B cell (primary cell): ENCODE results near the gene TMEM158. TPM values are rescaled to one million over a fixed set of nuclear protein-coding genes. Genes with fewer than 3 reads are reported as not detected.

Source experiments
- ATAC-seq: fragments of 200-7000 bp; cut with Tn5 transposase; one replicate; pipeline ENCODE4 v1.10.0; 2021; ENCODE audit warnings: low read depth, mild to moderate bottlenecking, moderate number of reproducible peaks, moderate library complexity
- CTCF ChIA-PET: fragments of 350-600 bp; sonication (Branson Sonifier 250); formaldehyde crosslinking; loops from one replicate; lab custom pipeline; 2021; ENCODE audit warnings: antibody characterized with exemption, inconsistent platforms; lab: Charles Lee
- POLR2A ChIA-PET: fragments of 350-600 bp; sonication (Branson Sonifier 250); formaldehyde crosslinking; loops from one replicate; lab custom pipeline; 2021; ENCODE audit warnings: antibody characterized with exemption; lab: Charles Lee
- DNase-seq: peaks from one replicate; pipeline ENCODE4 v3.0.0; 2013
- H2AFZ ChIP-seq: 2 replicates; pipeline ENCODE4 v1.6.1; 2012; ENCODE audit warnings: mild to moderate bottlenecking, low read depth, low read length; ENCODE audit not compliant: insufficient read depth, poor library complexity, severe bottlenecking
- H3K27ac ChIP-seq, 2 donors: 1 replicate in 1 of 2; 2 replicates in 1 of 2; pipeline ENCODE4 v1.5.1; 2012 to 2013; ENCODE audit warnings: low read length in 2 of 2, mild to moderate bottlenecking in 2 of 2, moderate library complexity in 1 of 2
- H3K27me3 ChIP-seq, 4 experiments: fragments of 200-600 bp in 1 of 4; sonication (generic) in 1 of 4; replicated peaks in 1 of 4; 1 replicate in 2 of 4; 2 replicates in 2 of 4; pipeline versions ENCODE4 v1.6.1 to v1.7.0; 2013 to 2016; ENCODE audit warnings: low read length in 3 of 4, mild to moderate bottlenecking in 2 of 4, mixed read lengths in 1 of 4, moderate library complexity in 1 of 4; ENCODE audit not compliant: insufficient read depth in 4 of 4, control insufficient read depth in 3 of 4; ENCODE audit errors: control extremely low read depth in 1 of 4
- H3K36me3 ChIP-seq, 2 experiments: replicated peaks in 1 of 2; 1 replicate in 1 of 2; 2 replicates in 1 of 2; pipeline versions ENCODE4 v1.6.1 to v1.7.1; 2013; ENCODE audit warnings: low read length in 1 of 2; ENCODE audit not compliant: insufficient read depth in 2 of 2, control insufficient read depth in 1 of 2; ENCODE audit errors: control extremely low read depth in 1 of 2, extremely low read depth in 1 of 2
- H3K4me1 ChIP-seq, 2 donors: fragments of 200-600 bp in 1 of 2; sonication (generic) in 1 of 2; 1 replicate in 1 of 2; 2 replicates in 1 of 2; pipeline versions ENCODE4 v1.5.1 to v1.6.1; 2013 to 2017; ENCODE audit warnings: low read length in 2 of 2; ENCODE audit not compliant: control insufficient read depth in 2 of 2, insufficient read depth in 2 of 2
- H3K4me2 ChIP-seq: replicated peaks from 2 replicates; pipeline ENCODE3; 2012; ENCODE audit warnings: mild to moderate bottlenecking, low read depth, low read length; ENCODE audit not compliant: poor library complexity, severe bottlenecking
- H3K4me3 ChIP-seq, 5 experiments: fragments of 200-600 bp in 1 of 5; sonication (generic) in 1 of 5; 1 replicate in 3 of 5; 2 replicates in 2 of 5; pipeline versions ENCODE4 v1.5.1 to v1.7.0; 2011 to 2016; ENCODE audit warnings: low read length in 4 of 5, mild to moderate bottlenecking in 4 of 5, low read depth in 2 of 5, control low read depth in 1 of 5, moderate library complexity in 1 of 5; ENCODE audit not compliant: insufficient read depth in 1 of 5; ENCODE audit errors: control extremely low read depth in 1 of 5, extremely low read depth in 1 of 5
- H3K79me2 ChIP-seq: fragments of 200-600 bp; sonication (generic); one replicate; pipeline ENCODE4 v1.6.0; 2016; ENCODE audit warnings: low read length; ENCODE audit not compliant: control insufficient read depth, insufficient read depth
- H3K9ac ChIP-seq: fragments of 200-600 bp; sonication (generic); 2 replicates; pipeline ENCODE4 v1.6.1; 2017; ENCODE audit warnings: mild to moderate bottlenecking, low read length, moderate library complexity
- H3K9me3 ChIP-seq, 3 donors: one replicate each; pipeline versions ENCODE4 v1.6.1 to v1.7.1; 2013; ENCODE audit warnings: low read length in 2 of 3; ENCODE audit not compliant: control insufficient read depth in 2 of 3, insufficient read depth in 1 of 3; ENCODE audit errors: control extremely low read depth in 1 of 3
- H4K20me1 ChIP-seq: 2 replicates; pipeline ENCODE4 v1.6.0; 2012; ENCODE audit warnings: mild to moderate bottlenecking, low read length; ENCODE audit not compliant: insufficient read depth, control insufficient read depth, poor library complexity, severe bottlenecking
- H3K27ac Mint-ChIP-seq: one replicate; pipeline ENCODE4 v1.8.0; 2021; ENCODE audit warnings: mixed read lengths
- H3K27me3 Mint-ChIP-seq: one replicate; pipeline ENCODE4 v1.8.0; 2021; ENCODE audit warnings: mixed read lengths
- H3K4me1 Mint-ChIP-seq: one replicate; pipeline ENCODE4 v1.8.0; 2021; ENCODE audit warnings: mixed read lengths
- H3K4me3 Mint-ChIP-seq: one replicate; pipeline ENCODE4 v1.8.0; 2021; ENCODE audit warnings: mixed read lengths
- H3K9me3 Mint-ChIP-seq: one replicate; pipeline ENCODE4 v1.8.0; 2022; ENCODE audit warnings: mixed read lengths; ENCODE audit not compliant: insufficient read depth
- CTCF ChIP-seq: fragments of 200-600 bp; IDR thresholded peaks from one replicate; pipeline ENCODE4 v1.8.0; 2022; ENCODE audit warnings: antibody characterized with exemption, mild to moderate bottlenecking
- EZH2 ChIP-seq: IDR thresholded peaks from 2 replicates; pipeline ENCODE4 v1.6.1; 2012; ENCODE audit warnings: borderline replicate concordance, low read depth, mild to moderate bottlenecking, moderate library complexity, low read length; ENCODE audit not compliant: insufficient read depth, poor library complexity, severe bottlenecking
- WGBS: methylation state at CpG from one replicate; pipeline ENCODE4 v1.1.5; 2013; ENCODE audit warnings: missing lambda C conversion rate; ENCODE audit not compliant: insufficient coverage; 5-methylcytosine and 5-hydroxymethylcytosine counted together
- intact Hi-C: fragments of 100-400 bp; cut with micrococcal nuclease; formaldehyde crosslinking; loops from one replicate; pipeline ENCODE4 v1.10.0; 2022
- polyA plus RNA-seq: library from polyadenylated mRNA; depleted of rRNA; stranded (reverse); fragments of >200 nt; gene quantifications from 2 replicates; pipeline ENCODE4 v1.2.3, GENCODE V29; 2012
- total RNA-seq, 2 donors: library from RNA; stranded (reverse); fragments of 120-200 nt in 1 of 2; gene quantifications; 1 replicate in 1 of 2; 2 replicates in 1 of 2; pipeline versions ENCODE4 v1.2.3 to v1.2.4, GENCODE V29; 2013 to 2022

The TMEM158 gene
- total and polyA plus RNA-seq, 2 donors (not counting 1 experiment from before 2014, with no cell fraction given), result not detected

GRCh38 chr3:45275006-45275704, 49.1 kb upstream of the TMEM158 start:
- H3K4me3 ChIP-seq, result no peak overlapping the region
- intact Hi-C loops, result no loop called here
- Mint-ChIP-seq H3K9me3 (peaks cover 11% of the 10 kb centered on the region), H3K4me1 (no peaks in the 10 kb centered on the region), H3K4me3 (no peak overlapping the region), H3K27me3 (peaks cover 55% of the 10 kb centered on the region), H3K27ac (no peak overlapping the region)
- no peak overlapping the region for H2AFZ ChIP-seq
- POLR2A ChIA-PET, result no interaction called here
- H3K4me1 ChIP-seq, result no peaks in the 10 kb centered on the region
- peaks cover 0 to 13% (median 5%) of the 10 kb centered on the region in 4 experiments for H3K27me3 ChIP-seq
- WGBS, result 48% methylated on average over 4 of the region's 5 CpGs
- no peaks in the 10 kb centered on the region for H3K79me2 ChIP-seq
- H3K27ac ChIP-seq, result no peak overlapping the region
- TF ChIP-seq CTCF, result no peak
- no peak for TF ChIP-seq EZH2
- H4K20me1 ChIP-seq, result no peaks in the 10 kb centered on the region
- no peak overlapping the region for H3K4me2 ChIP-seq
- no peak for DNase-seq
- peaks cover 0 to 5% (median 4%) of the 10 kb centered on the region in 3 donors for H3K9me3 ChIP-seq
- ATAC-seq, result no peak
- H3K9ac ChIP-seq, result no peak overlapping the region
- no peaks in the 10 kb centered on the region for H3K36me3 ChIP-seq
- CTCF ChIA-PET, result no interaction called here
